CD8-positive, alpha-beta memory T cell (primary cell): Measurements from ENCODE around the gene RPH3AL. TPM values are rescaled to one million over a fixed set of nuclear protein-coding genes. Genes with fewer than 3 reads are reported as not detected.
"Not testable (repeated sequence)": the region's sequence is repeated elsewhere in the genome, so short reads cannot be mapped to it uniquely, and the experiment has no call there.

Experiments
- CTCF ChIA-PET: fragments of 350-600 bp; sonication (Branson Sonifier 250); formaldehyde crosslinking; loops from one replicate; lab custom pipeline; 2021; ENCODE audit warnings: antibody characterized with exemption; lab: Charles Lee
- POLR2A ChIA-PET: fragments of 350-600 bp; sonication (Branson Sonifier 250); formaldehyde crosslinking; loops from one replicate; lab custom pipeline; 2021; ENCODE audit warnings: antibody characterized with exemption; lab: Charles Lee
- DNase-seq, 5 donors: peaks; one replicate each; pipeline versions ENCODE4 v3.0.0 to v3.0.0-alpha.2; 2020 to 2022; ENCODE audit warnings: mixed read lengths in 1 of 5
- H3K27ac ChIP-seq: one replicate; pipeline ENCODE4 v1.7.0; 2013; ENCODE audit warnings: low read depth, mild to moderate bottlenecking, low read length, moderate library complexity
- H3K27me3 ChIP-seq: 2 replicates; pipeline ENCODE4 v1.7.0; 2013; ENCODE audit warnings: low read length, mild to moderate bottlenecking; ENCODE audit not compliant: insufficient read depth, poor library complexity, severe bottlenecking
- H3K36me3 ChIP-seq: 2 replicates; pipeline ENCODE4 v1.7.0; 2013; ENCODE audit warnings: mild to moderate bottlenecking, low read length, moderate library complexity; ENCODE audit not compliant: insufficient read depth
- H3K4me1 ChIP-seq: 2 replicates; pipeline ENCODE4 v1.7.0; 2013; ENCODE audit warnings: mild to moderate bottlenecking, low read length, moderate library complexity; ENCODE audit not compliant: insufficient read depth
- H3K4me3 ChIP-seq: 2 replicates; pipeline ENCODE4 v1.7.0; 2013; ENCODE audit warnings: mild to moderate bottlenecking, low read length
- H3K9me3 ChIP-seq: 2 replicates; pipeline ENCODE4 v1.7.0; 2013; ENCODE audit warnings: mild to moderate bottlenecking, low read length
- H3K27ac Mint-ChIP-seq, 8 donors: one replicate each; pipeline ENCODE4 v1.8.0; 2020 to 2021; ENCODE audit warnings: mixed read lengths in 8 of 8, mild to moderate bottlenecking in 6 of 8, inconsistent platforms in 3 of 8, moderate library complexity in 3 of 8
- H3K27me3 Mint-ChIP-seq, 2 donors: one replicate each; pipeline ENCODE4 v1.8.0; 2020 to 2021; ENCODE audit warnings: mixed read lengths in 2 of 2, mild to moderate bottlenecking in 1 of 2, moderate library complexity in 1 of 2
- H3K36me3 Mint-ChIP-seq, 3 donors: one replicate each; pipeline ENCODE4 v1.8.0; 2020 to 2021; ENCODE audit warnings: mixed read lengths in 3 of 3, inconsistent platforms in 1 of 3, mild to moderate bottlenecking in 1 of 3
- H3K4me1 Mint-ChIP-seq, 3 donors: one replicate each; pipeline ENCODE4 v1.8.0; 2020 to 2021; ENCODE audit warnings: mixed read lengths in 3 of 3, inconsistent platforms in 1 of 3, mild to moderate bottlenecking in 1 of 3
- H3K4me3 Mint-ChIP-seq, 7 donors: one replicate each; pipeline ENCODE4 v1.8.0; 2020 to 2021; ENCODE audit warnings: mixed read lengths in 7 of 7, mild to moderate bottlenecking in 6 of 7, moderate library complexity in 4 of 7, inconsistent platforms in 2 of 7
- H3K9me3 Mint-ChIP-seq, 5 donors: one replicate each; pipeline ENCODE4 v1.8.0; 2020 to 2022; ENCODE audit warnings: mixed read lengths in 5 of 5, mild to moderate bottlenecking in 3 of 5, moderate library complexity in 2 of 5, inconsistent platforms in 1 of 5
- polyA plus RNA-seq: library from polyadenylated mRNA; unstranded; fragments of 300-500 nt; fragmentation: Illumina TruSeq; gene quantifications from one replicate; pipeline ENCODE4 v1.2.3, GENCODE V29; 2021
- total RNA-seq, 2 experiments: library from RNA; stranded (reverse); gene quantifications; one replicate each; pipeline ENCODE4 v1.2.3, GENCODE V29; 2021

RPH3AL gene
- total and polyA plus RNA-seq, 3 experiments from 2014 or later = 0.91 to 3.7 (median 2.0) TPM

GRCh38 chr17:198225-198624, 154.4 kb downstream of the RPH3AL start:
- H3K36me3 Mint-ChIP-seq, H3K4me3 ChIP-seq, CTCF ChIA-PET, H3K4me1 Mint-ChIP-seq, H3K36me3 ChIP-seq, H3K9me3 ChIP-seq, H3K4me3 Mint-ChIP-seq, H3K27ac Mint-ChIP-seq, POLR2A ChIA-PET, DNase-seq, H3K27ac ChIP-seq, H3K4me1 ChIP-seq, H3K9me3 Mint-ChIP-seq: not testable (repeated sequence)
- peaks cover 16% of the 10 kb centered on the region for H3K27me3 ChIP-seq
- peaks cover 25 to 31% of the 10 kb centered on the region in 2 donors for H3K27me3 Mint-ChIP-seq

GRCh38 chr17:197352-197751, 155.3 kb downstream of the RPH3AL start:
- Histone ChIP-seq H3K9me3 (no peaks in the 10 kb centered on the region), H3K36me3 (no peaks in the 10 kb centered on the region), H3K27me3 (peaks cover 16% of the 10 kb centered on the region), H3K4me1 (no peaks in the 10 kb centered on the region), H3K27ac (no peak overlapping the region), H3K4me3 (no peak overlapping the region)
- H3K27ac Mint-ChIP-seq = no peak overlapping the region
- H3K4me3 Mint-ChIP-seq = no peak overlapping the region
- H3K36me3 Mint-ChIP-seq = no peaks in the 10 kb centered on the region
- no peaks in the 10 kb centered on the region for H3K9me3 Mint-ChIP-seq
- ChIA-PET POLR2A (no interaction called here), CTCF (interaction anchor here (0.6 to 1.0 kb wide), 2 partner anchors 14 to 818 kb away, joined by 3 read pairs; no protein-coding TSS in a partner anchor)
- H3K4me1 Mint-ChIP-seq = no peaks in the 10 kb centered on the region
- no peak for DNase-seq
- H3K27me3 Mint-ChIP-seq = peaks cover 25 to 31% of the 10 kb centered on the region in 2 donors

GRCh38 chr17:194828-195602, 157.6 kb downstream of the RPH3AL start:
- Histone ChIP-seq H3K9me3 (no peaks in the 10 kb centered on the region), H3K27me3 (peaks cover 16% of the 10 kb centered on the region), H3K4me1 (no peaks in the 10 kb centered on the region), H3K36me3 (no peaks in the 10 kb centered on the region), H3K4me3 (no peak overlapping the region), H3K27ac (no peak overlapping the region)
- Mint-ChIP-seq H3K9me3 (no peaks in the 10 kb centered on the region), H3K4me1 (no peaks in the 10 kb centered on the region), H3K27me3 (peaks cover 24 to 28% of the 10 kb centered on the region in 2 donors), H3K27ac (no peak overlapping the region), H3K36me3 (no peaks in the 10 kb centered on the region), H3K4me3 (no peak overlapping the region)
- POLR2A ChIA-PET = no interaction called here
- no peak for DNase-seq
- CTCF ChIA-PET = no interaction called here

GRCh38 chr17:193841-194806, 158.5 kb downstream of the RPH3AL start:
- peaks cover 20 to 21% of the 10 kb centered on the region in 2 donors for H3K27me3 Mint-ChIP-seq
- H3K36me3 Mint-ChIP-seq = no peaks in the 10 kb centered on the region
- ChIA-PET CTCF (no interaction called here), POLR2A (no interaction called here)
- Histone ChIP-seq H3K27me3 (peaks cover 13% of the 10 kb centered on the region), H3K4me3 (no peak overlapping the region), H3K9me3 (no peaks in the 10 kb centered on the region), H3K27ac (no peak overlapping the region), H3K36me3 (no peaks in the 10 kb centered on the region), H3K4me1 (no peaks in the 10 kb centered on the region)
- peak overlapping the region in 1 of 8 donors; percentile 76 for H3K27ac Mint-ChIP-seq
- no peak overlapping the region for H3K4me3 Mint-ChIP-seq
- no peaks in the 10 kb centered on the region for H3K9me3 Mint-ChIP-seq
- DNase-seq = peak in 1 of 5 donors; percentile 33
- H3K4me1 Mint-ChIP-seq = no peaks in the 10 kb centered on the region

- Histone ChIP-seq H3K4me3 (no peak overlapping the region), H3K4me1 (no peaks in the 10 kb centered on the region), H3K9me3 (no peaks in the 10 kb centered on the region), H3K36me3 (no peaks in the 10 kb centered on the region), H3K27ac (no peak overlapping the region), H3K27me3 (peaks cover 13% of the 10 kb centered on the region)
- ChIA-PET POLR2A (no interaction called here), CTCF (no interaction called here)
- Mint-ChIP-seq H3K27me3 (peaks cover 16 to 19% of the 10 kb centered on the region in 2 donors), H3K9me3 (no peaks in the 10 kb centered on the region), H3K4me1 (no peaks in the 10 kb centered on the region), H3K4me3 (no peak overlapping the region), H3K27ac (peak overlapping the region in 2 of 8 donors; percentile 23 to 76), H3K36me3 (no peaks in the 10 kb centered on the region)
- DNase-seq = peak in 1 of 5 donors; percentile 29
Measured at GRCh38 chr17:193426-193810, 159.2 kb downstream of the RPH3AL start.

- Mint-ChIP-seq H3K4me3 (no peak overlapping the region), H3K36me3 (no peaks in the 10 kb centered on the region), H3K9me3 (no peaks in the 10 kb centered on the region), H3K27ac (peak overlapping the region in 1 of 8 donors; percentile 23), H3K27me3 (peaks cover 13 to 16% of the 10 kb centered on the region in 2 donors), H3K4me1 (no peaks in the 10 kb centered on the region)
- Histone ChIP-seq H3K27me3 (peaks cover 7% of the 10 kb centered on the region), H3K4me3 (no peak overlapping the region), H3K27ac (no peak overlapping the region), H3K9me3 (no peaks in the 10 kb centered on the region), H3K4me1 (no peaks in the 10 kb centered on the region), H3K36me3 (no peaks in the 10 kb centered on the region)
- ChIA-PET CTCF (no interaction called here), POLR2A (no interaction called here)
- DNase-seq = peak in 1 of 5 donors; percentile 30
Measured at GRCh38 chr17:192666-193425, 159.8 kb downstream of the RPH3AL start.

- Mint-ChIP-seq H3K4me3 (no peak overlapping the region), H3K36me3 (no peaks in the 10 kb centered on the region), H3K27me3 (peaks cover 11 to 12% of the 10 kb centered on the region in 2 donors), H3K27ac (no peak overlapping the region), H3K4me1 (peaks cover 0 to 21% (median 8%) of the 10 kb centered on the region in 3 donors), H3K9me3 (no peaks in the 10 kb centered on the region)
- Histone ChIP-seq H3K4me3 (no peak overlapping the region), H3K36me3 (no peaks in the 10 kb centered on the region), H3K9me3 (no peaks in the 10 kb centered on the region), H3K27me3 (no peaks in the 10 kb centered on the region), H3K27ac (no peak overlapping the region), H3K4me1 (no peaks in the 10 kb centered on the region)
- ChIA-PET POLR2A (no interaction called here), CTCF (no interaction called here)
- no peak for DNase-seq
Measured at GRCh38 chr17:189444-189843, 163.2 kb downstream of the RPH3AL start.
